NT2/D1 (cell line): ENCODE measurements around the gene SDHA.
"Not testable (repeated sequence)": the region's sequence is repeated elsewhere in the genome, so short reads cannot be mapped to it uniquely, and the experiment has no call there.

Experiments
- YY1 ChIP-seq: IDR thresholded peaks from 2 replicates; pipeline ENCODE4 v1.6.1; 2011; ENCODE audit not compliant: insufficient read length, insufficient read depth
- ZNF274 ChIP-seq: IDR thresholded peaks from 2 replicates; pipeline ENCODE4 v1.6.1; 2011; ENCODE audit warnings: mild to moderate bottlenecking, low read depth, low read length

DNA sequence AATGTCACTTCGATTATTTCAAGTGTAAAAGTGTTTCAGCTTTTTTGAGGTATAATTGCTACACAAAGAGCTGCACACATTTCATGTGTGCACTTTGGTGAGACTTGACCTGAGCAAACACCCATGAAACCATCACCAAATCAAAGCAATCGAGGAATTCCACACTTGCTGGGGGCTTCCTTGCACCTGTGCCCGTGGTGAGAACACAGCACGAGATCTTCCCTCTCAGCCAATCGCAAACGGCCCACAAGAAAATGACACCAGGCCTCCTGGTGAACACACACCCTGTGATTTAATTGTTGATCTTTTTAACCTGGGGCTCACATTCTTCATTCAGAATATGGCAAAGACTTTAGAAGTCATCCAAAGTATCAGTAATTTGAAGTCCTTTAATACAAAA, 79.3 kb downstream of the SDHA start:
- TF ChIP-seq ZNF274, YY1: not testable (repeated sequence)
